H9 (cell line): ENCODE measurements around the gene POU2F3. TPM values are rescaled to one million over a fixed set of nuclear protein-coding genes. Genes with fewer than 3 reads are reported as not detected.

Experiments used
- DNase-seq: peaks from one replicate; pipeline ENCODE4 v3.0.0-alpha.2; 2017
- H2AFZ ChIP-seq: one replicate; pipeline ENCODE4 v1.6.1; 2013; ENCODE audit warnings: mild to moderate bottlenecking, low read length, control low read depth, moderate library complexity
- H2AK5ac ChIP-seq: 2 replicates; pipeline ENCODE4 v1.6.1; 2013; ENCODE audit warnings: low read length, control low read depth, mixed read lengths; ENCODE audit not compliant: insufficient read length
- H2BK120ac ChIP-seq: one replicate; pipeline ENCODE4 v1.6.1; 2013; ENCODE audit warnings: low read depth, mild to moderate bottlenecking, low read length, control low read depth, inconsistent platforms; ENCODE audit not compliant: poor library complexity, severe bottlenecking
- H2BK12ac ChIP-seq: 2 replicates; pipeline ENCODE4 v1.6.1; 2013; ENCODE audit warnings: low read length, control low read depth, mixed read lengths, low read depth; ENCODE audit not compliant: insufficient read length
- H2BK15ac ChIP-seq: 2 replicates; pipeline ENCODE4 v1.6.1; 2013; ENCODE audit warnings: low read depth, low read length, control low read depth
- H2BK20ac ChIP-seq: one replicate; pipeline ENCODE4 v1.6.1; 2013; ENCODE audit warnings: low read depth, mild to moderate bottlenecking, low read length, control low read depth, inconsistent platforms; ENCODE audit not compliant: poor library complexity, severe bottlenecking
- H2BK5ac ChIP-seq: 2 replicates; pipeline ENCODE4 v1.6.1; 2013; ENCODE audit warnings: low read length, control low read depth, mixed read lengths; ENCODE audit not compliant: insufficient read length
- H3K14ac ChIP-seq: 2 replicates; pipeline ENCODE4 v1.6.1; 2013; ENCODE audit warnings: low read length, control low read depth; ENCODE audit not compliant: insufficient read depth
- H3K18ac ChIP-seq: 2 replicates; pipeline ENCODE4 v1.6.1; 2013; ENCODE audit warnings: low read depth, mild to moderate bottlenecking, mixed read lengths, low read length, control low read depth; ENCODE audit not compliant: insufficient read length
- H3K23ac ChIP-seq: 2 replicates; pipeline ENCODE4 v1.6.1; 2013; ENCODE audit warnings: low read length, control low read depth, mixed read lengths, low read depth; ENCODE audit not compliant: insufficient read length
- H3K23me2 ChIP-seq: 2 replicates; pipeline ENCODE4 v1.6.1; 2013; ENCODE audit warnings: low read depth, mild to moderate bottlenecking, mixed read lengths, low read length, control low read depth; ENCODE audit not compliant: insufficient read length, poor library complexity, severe bottlenecking
- H3K27ac ChIP-seq: 2 replicates; pipeline ENCODE4 v1.5.1; 2013; ENCODE audit warnings: low read length, control low read depth, mixed read lengths, low read depth; ENCODE audit not compliant: insufficient read length
- H3K27me3 ChIP-seq: 2 replicates; pipeline ENCODE4 v1.6.1; 2013; ENCODE audit warnings: low read length, control low read depth, inconsistent platforms; ENCODE audit not compliant: insufficient read depth
- H3K4ac ChIP-seq: 2 replicates; pipeline ENCODE4 v1.6.1; 2013; ENCODE audit warnings: low read depth, mild to moderate bottlenecking, control low read depth, inconsistent platforms, low read length, moderate library complexity
- H3K4me1 ChIP-seq: 2 replicates; pipeline ENCODE4 v1.6.1; 2013; ENCODE audit warnings: low read length, control low read depth, inconsistent platforms; ENCODE audit not compliant: insufficient read depth
- H3K4me2 ChIP-seq: 2 replicates; pipeline ENCODE4 v1.6.1; 2013; ENCODE audit warnings: low read length, control low read depth, mixed read lengths; ENCODE audit not compliant: insufficient read length, insufficient read depth
- H3K56ac ChIP-seq: 2 replicates; pipeline ENCODE4 v1.6.1; 2013; ENCODE audit warnings: low read depth, mild to moderate bottlenecking, mixed read lengths, low read length, control low read depth; ENCODE audit not compliant: insufficient read length
- H3K79me1 ChIP-seq: 2 replicates; pipeline ENCODE4 v1.6.1; 2013; ENCODE audit warnings: low read depth, mild to moderate bottlenecking, moderate library complexity, low read length, control low read depth, inconsistent platforms; ENCODE audit not compliant: insufficient read depth, poor library complexity, severe bottlenecking
- H3K79me2 ChIP-seq: 2 replicates; pipeline ENCODE4 v1.6.1; 2013; ENCODE audit warnings: low read length, control low read depth, inconsistent platforms; ENCODE audit not compliant: insufficient read depth
- H3K9ac ChIP-seq: 2 replicates; pipeline ENCODE4 v1.6.1; 2013; ENCODE audit warnings: low read length, control low read depth, mixed read lengths; ENCODE audit not compliant: insufficient read length; ENCODE audit errors: extremely low read depth
- H3K9me3 ChIP-seq: one replicate; pipeline ENCODE4 v1.6.1; 2013; ENCODE audit warnings: low read depth, low read length, inconsistent platforms; ENCODE audit not compliant: control insufficient read depth
- H3T11ph ChIP-seq: one replicate; pipeline ENCODE4 v1.6.1; 2013; ENCODE audit warnings: mild to moderate bottlenecking, low read length, control low read depth, inconsistent platforms
- H4K20me1 ChIP-seq: one replicate; pipeline ENCODE4 v1.6.1; 2013; ENCODE audit not compliant: control insufficient read depth, insufficient read length, insufficient read depth
- H4K5ac ChIP-seq: 2 replicates; pipeline ENCODE4 v1.6.1; 2013; ENCODE audit warnings: low read depth, mild to moderate bottlenecking, mixed read lengths, low read length, control low read depth; ENCODE audit not compliant: insufficient read length
- H4K8ac ChIP-seq: replicated peaks from 2 replicates; pipeline ENCODE4 v1.6.1; 2013; ENCODE audit warnings: low read length, control low read depth, mixed read lengths, low read depth; ENCODE audit not compliant: insufficient read length
- H4K91ac ChIP-seq: 2 replicates; pipeline ENCODE4 v1.6.1; 2013; ENCODE audit warnings: low read depth, mild to moderate bottlenecking, moderate library complexity, mixed read lengths, low read length, control low read depth; ENCODE audit not compliant: insufficient read length
- H3K27ac Mint-ChIP-seq, 3 experiments: 2 replicates in 2 of 3; 3 replicates in 1 of 3; pipeline ENCODE4 v1.8.0; 2020 to 2021; ENCODE audit warnings: mixed read lengths in 3 of 3, mild to moderate bottlenecking in 1 of 3, moderate library complexity in 1 of 3
- H3K27me3 Mint-ChIP-seq: 2 replicates; pipeline ENCODE4 v1.8.0; 2021; ENCODE audit warnings: low read depth, mild to moderate bottlenecking, moderate library complexity, mixed read lengths
- H3K36me3 Mint-ChIP-seq, 3 experiments: 2 replicates in 2 of 3; 3 replicates in 1 of 3; pipeline ENCODE4 v1.8.0; 2020 to 2021; ENCODE audit warnings: low read depth in 3 of 3, mixed read lengths in 3 of 3; ENCODE audit not compliant: insufficient read depth in 1 of 3
- H3K4me1 Mint-ChIP-seq, 2 experiments: 2 replicates each; pipeline ENCODE4 v1.8.0; 2020; ENCODE audit warnings: mixed read lengths in 2 of 2
- H3K4me3 Mint-ChIP-seq, 2 experiments: 2 replicates in 1 of 2; 3 replicates in 1 of 2; pipeline ENCODE4 v1.8.0; 2020 to 2021; ENCODE audit warnings: mild to moderate bottlenecking in 2 of 2, mixed read lengths in 2 of 2, moderate library complexity in 1 of 2
- H3K9me3 Mint-ChIP-seq, 2 experiments: 2 replicates in 1 of 2; 3 replicates in 1 of 2; pipeline ENCODE4 v1.8.0; 2020; ENCODE audit warnings: mild to moderate bottlenecking in 2 of 2, mixed read lengths in 2 of 2, moderate library complexity in 1 of 2
- WGBS: extraction: QIAGEN DNeasy Blood & Tissue Kit; methylation state at CpG from one replicate; pipeline ENCODE4 v1.1.7; 2013; ENCODE audit warnings: missing lambda C conversion rate, low lambda C conversion rate, mixed read lengths; ENCODE audit not compliant: insufficient read length; ENCODE audit errors: extremely low coverage; 5-methylcytosine and 5-hydroxymethylcytosine counted together
- total RNA-seq: library from RNA; stranded (reverse); gene quantifications from 2 replicates; pipeline ENCODE4 v1.2.1, GENCODE V29; 2021
- TF ChIP-seq, protein P1 (sequence below): fragments of 200-600 bp; sonication (generic); conservative IDR thresholded peaks from 3 replicates; pipeline ENCODE4 v1.8.0; 2021; ENCODE audit warnings: antibody characterized with exemption, mild to moderate bottlenecking

Gene POU2F3
- total RNA-seq, 1 experiment from 2014 or later, result 1.1 TPM

DNA sequence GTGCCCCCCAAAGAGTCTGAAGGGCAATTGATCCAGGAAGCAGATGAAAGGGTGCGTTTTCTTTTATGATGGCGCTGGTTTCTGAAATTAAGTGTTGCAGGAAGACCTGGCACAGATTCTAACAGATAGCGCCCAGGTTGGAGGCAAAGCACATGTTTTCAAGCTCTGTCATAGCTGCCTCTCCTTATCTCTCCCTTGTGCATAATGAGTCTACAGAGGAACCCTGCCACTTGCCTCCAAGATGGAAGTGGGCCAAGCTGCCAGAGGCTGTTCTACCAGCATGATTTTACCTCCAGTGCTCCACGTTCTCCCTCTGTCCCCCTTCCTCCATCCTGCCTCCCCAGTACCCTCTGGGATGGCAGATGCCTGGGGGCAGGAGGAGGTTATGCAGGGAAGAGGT is 55.2 kb downstream of the POU2F3 start:
- Histone ChIP-seq H3K56ac (no peak overlapping the region), H4K5ac (no peak overlapping the region), H3K79me2 (no peaks in the 10 kb centered on the region), H3K23ac (no peak overlapping the region), H3K27ac (no peak overlapping the region), H4K91ac (no peak overlapping the region), H2BK5ac (no peak overlapping the region), H3K79me1 (no peaks in the 10 kb centered on the region), H4K20me1 (no peaks in the 10 kb centered on the region), H3K4ac (no peak overlapping the region), H3K14ac (no peak overlapping the region), H3K9me3 (no peaks in the 10 kb centered on the region), H3K27me3 (no peaks in the 10 kb centered on the region), H2AK5ac (no peak overlapping the region), H2BK15ac (no peak overlapping the region), H3T11ph (no peak overlapping the region), H2BK12ac (no peak overlapping the region), H2BK20ac (no peak overlapping the region), H2BK120ac (no peak overlapping the region), H3K4me2 (no peak overlapping the region), H3K9ac (no peak overlapping the region), H4K8ac (no peak overlapping the region), H3K18ac (no peak overlapping the region), H3K23me2 (no peaks in the 10 kb centered on the region), H3K4me1 (no peaks in the 10 kb centered on the region), H2AFZ (no peak overlapping the region)
- no peaks in the 10 kb centered on the region; a peak in 1 of 5 replicates for H3K9me3 Mint-ChIP-seq
- H3K4me3 Mint-ChIP-seq, result no peak overlapping the region
- no peak overlapping the region for H3K27ac Mint-ChIP-seq
- H3K27me3 Mint-ChIP-seq, result peaks cover 43% of the 10 kb centered on the region
- TF ChIP-seq, protein P1, sequence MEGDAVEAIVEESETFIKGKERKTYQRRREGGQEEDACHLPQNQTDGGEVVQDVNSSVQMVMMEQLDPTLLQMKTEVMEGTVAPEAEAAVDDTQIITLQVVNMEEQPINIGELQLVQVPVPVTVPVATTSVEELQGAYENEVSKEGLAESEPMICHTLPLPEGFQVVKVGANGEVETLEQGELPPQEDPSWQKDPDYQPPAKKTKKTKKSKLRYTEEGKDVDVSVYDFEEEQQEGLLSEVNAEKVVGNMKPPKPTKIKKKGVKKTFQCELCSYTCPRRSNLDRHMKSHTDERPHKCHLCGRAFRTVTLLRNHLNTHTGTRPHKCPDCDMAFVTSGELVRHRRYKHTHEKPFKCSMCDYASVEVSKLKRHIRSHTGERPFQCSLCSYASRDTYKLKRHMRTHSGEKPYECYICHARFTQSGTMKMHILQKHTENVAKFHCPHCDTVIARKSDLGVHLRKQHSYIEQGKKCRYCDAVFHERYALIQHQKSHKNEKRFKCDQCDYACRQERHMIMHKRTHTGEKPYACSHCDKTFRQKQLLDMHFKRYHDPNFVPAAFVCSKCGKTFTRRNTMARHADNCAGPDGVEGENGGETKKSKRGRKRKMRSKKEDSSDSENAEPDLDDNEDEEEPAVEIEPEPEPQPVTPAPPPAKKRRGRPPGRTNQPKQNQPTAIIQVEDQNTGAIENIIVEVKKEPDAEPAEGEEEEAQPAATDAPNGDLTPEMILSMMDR, result no peak
- H3K4me1 Mint-ChIP-seq, result peaks cover 12 to 20% of the 10 kb centered on the region in 2 experiments
- H3K36me3 Mint-ChIP-seq, result no peaks in the 10 kb centered on the region
- WGBS, result no CpG with 5 or more reads among the region's 4 CpGs
- DNase-seq, result no peak
